Measurements from ENCODE around the gene DDX41.
"Not testable (repeated sequence)": the region's sequence is repeated elsewhere in the genome, so short reads cannot be mapped to it uniquely, and the experiment has no call there.

DDX41 gene

DNA sequence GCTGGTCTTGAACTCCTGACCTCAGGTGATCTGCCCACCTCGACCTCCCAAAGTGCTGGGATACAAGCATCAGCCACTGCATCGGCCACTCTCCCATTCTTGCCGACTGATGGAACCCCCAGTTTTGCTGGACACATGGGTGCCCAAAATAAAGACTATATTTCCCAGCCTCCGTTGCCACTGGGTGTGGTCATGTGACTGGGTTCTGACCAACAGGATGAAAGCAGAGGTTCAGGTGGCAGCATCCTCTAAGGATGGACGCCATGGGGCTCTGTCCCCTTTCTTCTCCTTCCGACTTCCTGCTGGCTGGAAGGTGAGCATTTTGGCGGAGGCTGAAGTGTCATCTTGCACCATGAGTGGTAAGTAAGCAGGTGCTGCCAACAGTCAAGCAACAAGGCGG is 29.6 kb downstream of the DDX41 start:
- TF ChIP-seq, protein P1, sequence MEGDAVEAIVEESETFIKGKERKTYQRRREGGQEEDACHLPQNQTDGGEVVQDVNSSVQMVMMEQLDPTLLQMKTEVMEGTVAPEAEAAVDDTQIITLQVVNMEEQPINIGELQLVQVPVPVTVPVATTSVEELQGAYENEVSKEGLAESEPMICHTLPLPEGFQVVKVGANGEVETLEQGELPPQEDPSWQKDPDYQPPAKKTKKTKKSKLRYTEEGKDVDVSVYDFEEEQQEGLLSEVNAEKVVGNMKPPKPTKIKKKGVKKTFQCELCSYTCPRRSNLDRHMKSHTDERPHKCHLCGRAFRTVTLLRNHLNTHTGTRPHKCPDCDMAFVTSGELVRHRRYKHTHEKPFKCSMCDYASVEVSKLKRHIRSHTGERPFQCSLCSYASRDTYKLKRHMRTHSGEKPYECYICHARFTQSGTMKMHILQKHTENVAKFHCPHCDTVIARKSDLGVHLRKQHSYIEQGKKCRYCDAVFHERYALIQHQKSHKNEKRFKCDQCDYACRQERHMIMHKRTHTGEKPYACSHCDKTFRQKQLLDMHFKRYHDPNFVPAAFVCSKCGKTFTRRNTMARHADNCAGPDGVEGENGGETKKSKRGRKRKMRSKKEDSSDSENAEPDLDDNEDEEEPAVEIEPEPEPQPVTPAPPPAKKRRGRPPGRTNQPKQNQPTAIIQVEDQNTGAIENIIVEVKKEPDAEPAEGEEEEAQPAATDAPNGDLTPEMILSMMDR (IDR thresholded peaks at IDR 0.05; ENCODE audit: borderline replicate concordance, control extremely low read depth, extremely low read depth, insufficient read depth, missing control alignments), result no peak
- no peak for DNase-seq (ENCODE audit: low spot score)
- in situ Hi-C loops (cut with MboI; ENCODE audit: low sequenced_read_pairs, unreplicated experiment), result no loop called here

GRCh38 chr5:177486256-177486655 is 30.5 kb downstream of the DDX41 start:
- in situ Hi-C loops (cut with MboI; ENCODE audit: low sequenced_read_pairs, unreplicated experiment), result no loop called here
- TF ChIP-seq, protein P1 (IDR thresholded peaks at IDR 0.05; ENCODE audit: borderline replicate concordance, control extremely low read depth, extremely low read depth, insufficient read depth, missing control alignments), result no peak
- DNase-seq (ENCODE audit: low spot score), result no peak

GRCh38 chr5:177485753-177486152 is 31.0 kb downstream of the DDX41 start:
- DNase-seq (ENCODE audit: low spot score); in situ Hi-C loops (cut with MboI; ENCODE audit: low sequenced_read_pairs, unreplicated experiment): not testable (repeated sequence)

GRCh38 chr5:177484902-177485549 is 31.7 kb downstream of the DDX41 start:
- in situ Hi-C loops (cut with MboI; ENCODE audit: low sequenced_read_pairs, unreplicated experiment), result no loop called here
- TF ChIP-seq, protein P1 (IDR thresholded peaks at IDR 0.05; ENCODE audit: borderline replicate concordance, control extremely low read depth, extremely low read depth, insufficient read depth, missing control alignments), result no peak
- DNase-seq (ENCODE audit: low spot score), result no peak

- no peak for DNase-seq (ENCODE audit: low spot score)
- TF ChIP-seq, protein P1 (IDR thresholded peaks at IDR 0.05; ENCODE audit: borderline replicate concordance, control extremely low read depth, extremely low read depth, insufficient read depth, missing control alignments), result no peak
- in situ Hi-C loops (cut with MboI; ENCODE audit: low sequenced_read_pairs, unreplicated experiment), result no loop called here
Observed at GRCh38 chr5:177483994-177484901, 32.5 kb downstream of the DDX41 start.

DNA sequence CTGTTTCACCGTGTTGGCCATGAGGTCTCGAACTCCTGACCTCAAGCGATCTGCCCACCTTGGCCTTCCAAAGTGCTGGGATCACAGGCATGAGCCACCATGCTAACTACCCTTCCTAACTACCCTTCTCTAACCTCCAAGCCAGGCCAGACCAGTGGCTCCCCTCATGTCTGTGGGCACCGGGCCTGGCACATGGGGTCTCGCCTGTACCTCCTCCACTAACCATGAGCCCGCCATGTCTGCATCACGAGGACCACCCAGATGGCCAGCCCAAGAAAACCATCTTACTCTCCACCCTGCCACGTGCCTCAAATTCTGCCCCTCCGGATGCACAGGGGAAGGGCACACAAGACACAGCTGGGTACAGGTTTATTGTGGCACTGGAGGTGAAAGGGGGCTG is 33.7 kb downstream of the DDX41 start:
- TF ChIP-seq, protein P1 (IDR thresholded peaks at IDR 0.05; ENCODE audit: borderline replicate concordance, control extremely low read depth, extremely low read depth, insufficient read depth, missing control alignments), result no peak
- in situ Hi-C loops (cut with MboI; ENCODE audit: low sequenced_read_pairs, unreplicated experiment), result no loop called here
- no peak for DNase-seq (ENCODE audit: low spot score)

- in situ Hi-C loops (cut with MboI; ENCODE audit: low sequenced_read_pairs, unreplicated experiment), result no loop called here
- TF ChIP-seq, protein P1 (IDR thresholded peaks at IDR 0.05; ENCODE audit: borderline replicate concordance, control extremely low read depth, extremely low read depth, insufficient read depth, missing control alignments), result no peak
- DNase-seq (ENCODE audit: low spot score), result no peak
Observed at GRCh38 chr5:177482359-177482795, 34.4 kb downstream of the DDX41 start.
